ENCODE measurements around the gene PLEKHS1. TPM values are rescaled to one million over a fixed set of nuclear protein-coding genes. Genes with fewer than 3 reads are reported as not detected.
"Not testable (repeated sequence)": the region's sequence is repeated elsewhere in the genome, so short reads cannot be mapped to it uniquely, and the experiment has no call there.

PLEKHS1 gene
- total RNA-seq, 1 experiment from 2014 or later, result not detected

DNA sequence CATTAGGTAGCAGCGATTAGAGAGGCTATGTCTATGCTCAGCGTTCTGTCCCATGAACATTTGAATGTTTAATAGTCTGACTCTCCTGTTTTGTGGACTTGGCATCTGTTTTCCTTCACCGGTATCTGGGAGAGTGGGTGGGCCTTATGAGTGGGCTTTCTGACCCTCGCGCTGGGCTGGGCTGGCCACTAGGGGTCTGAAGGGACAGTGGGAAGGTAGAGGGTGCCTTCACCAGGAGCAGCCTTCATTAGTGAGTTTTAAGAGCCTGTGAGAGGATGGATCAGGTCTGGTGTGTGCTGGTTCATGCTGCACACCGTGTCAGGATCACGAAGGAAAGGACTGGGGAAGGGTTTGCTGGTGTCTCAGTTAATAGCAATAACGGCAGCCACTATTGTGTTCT is 69.0 kb downstream of the PLEKHS1 start:
- no peaks in the 10 kb centered on the region for H3K36me3 Mint-ChIP-seq (ENCODE audit: insufficient read depth in 1 of 3, low read depth in 3 of 3)
- H2AK5ac ChIP-seq (ENCODE audit: insufficient read length, low read length), result no peak overlapping the region
- H3K9me3 ChIP-seq (ENCODE audit: control insufficient read depth, low read depth, low read length), result no peaks in the 10 kb centered on the region
- no peak overlapping the region for H3K4ac ChIP-seq (ENCODE audit: low read depth, low read length)
- H3K27ac ChIP-seq (ENCODE audit: insufficient read length, low read depth, low read length), result no peak overlapping the region
- no peak overlapping the region for H2AFZ ChIP-seq (ENCODE audit: low read length)
- no peak overlapping the region for H3K18ac ChIP-seq (ENCODE audit: insufficient read length, low read depth, low read length)
- H3K79me1 ChIP-seq (ENCODE audit: insufficient read depth, low read depth, low read length, poor library complexity, severe bottlenecking), result no peaks in the 10 kb centered on the region
- H3K4me1 Mint-ChIP-seq, result peaks cover 23 to 24% of the 10 kb centered on the region in 2 experiments
- H2BK5ac ChIP-seq (ENCODE audit: insufficient read length, low read length), result no peak overlapping the region
- H2BK20ac ChIP-seq (ENCODE audit: low read depth, low read length, poor library complexity, severe bottlenecking), result no peak overlapping the region
- peak overlapping the region; percentile 5 to 68 (median 23); a peak in 5 of 7 replicates for H3K27ac Mint-ChIP-seq
- WGBS (ENCODE audit: extremely low coverage, insufficient read length, low lambda C conversion rate), result no CpG with 5 or more reads among the region's 8 CpGs
- no peak overlapping the region for H2BK15ac ChIP-seq (ENCODE audit: low read depth, low read length)
- peak; percentile 41 for DNase-seq
- TF ChIP-seq, protein P1, sequence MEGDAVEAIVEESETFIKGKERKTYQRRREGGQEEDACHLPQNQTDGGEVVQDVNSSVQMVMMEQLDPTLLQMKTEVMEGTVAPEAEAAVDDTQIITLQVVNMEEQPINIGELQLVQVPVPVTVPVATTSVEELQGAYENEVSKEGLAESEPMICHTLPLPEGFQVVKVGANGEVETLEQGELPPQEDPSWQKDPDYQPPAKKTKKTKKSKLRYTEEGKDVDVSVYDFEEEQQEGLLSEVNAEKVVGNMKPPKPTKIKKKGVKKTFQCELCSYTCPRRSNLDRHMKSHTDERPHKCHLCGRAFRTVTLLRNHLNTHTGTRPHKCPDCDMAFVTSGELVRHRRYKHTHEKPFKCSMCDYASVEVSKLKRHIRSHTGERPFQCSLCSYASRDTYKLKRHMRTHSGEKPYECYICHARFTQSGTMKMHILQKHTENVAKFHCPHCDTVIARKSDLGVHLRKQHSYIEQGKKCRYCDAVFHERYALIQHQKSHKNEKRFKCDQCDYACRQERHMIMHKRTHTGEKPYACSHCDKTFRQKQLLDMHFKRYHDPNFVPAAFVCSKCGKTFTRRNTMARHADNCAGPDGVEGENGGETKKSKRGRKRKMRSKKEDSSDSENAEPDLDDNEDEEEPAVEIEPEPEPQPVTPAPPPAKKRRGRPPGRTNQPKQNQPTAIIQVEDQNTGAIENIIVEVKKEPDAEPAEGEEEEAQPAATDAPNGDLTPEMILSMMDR (conservative IDR thresholded peaks at IDR 0.05), result peak; percentile 61
- H3K4me2 ChIP-seq (ENCODE audit: insufficient read depth, insufficient read length, low read length), result no peak overlapping the region
- no peak overlapping the region for H3K14ac ChIP-seq (ENCODE audit: insufficient read depth, low read length)
- peaks cover 1% of the 10 kb centered on the region; the same call in 1 of the 2 replicates for H3K4me1 ChIP-seq (ENCODE audit: insufficient read depth, low read length)
- H4K20me1 ChIP-seq (ENCODE audit: control insufficient read depth, insufficient read depth, insufficient read length), result no peaks in the 10 kb centered on the region
- H4K8ac ChIP-seq (replicated peaks; ENCODE audit: insufficient read length, low read depth, low read length), result no peak overlapping the region
- H4K91ac ChIP-seq (ENCODE audit: insufficient read length, low read depth, low read length), result no peak overlapping the region
- peaks cover 2% of the 10 kb centered on the region for H3K27me3 Mint-ChIP-seq (ENCODE audit: low read depth)
- no peaks in the 10 kb centered on the region for H3K27me3 ChIP-seq (ENCODE audit: insufficient read depth, low read length)
- no peak overlapping the region for H3K56ac ChIP-seq (ENCODE audit: insufficient read length, low read depth, low read length)
- H3K79me2 ChIP-seq (ENCODE audit: insufficient read depth, low read length), result no peaks in the 10 kb centered on the region
- H3K9ac ChIP-seq (ENCODE audit: extremely low read depth, insufficient read length, low read length), result no peak overlapping the region
- H2BK12ac ChIP-seq (ENCODE audit: insufficient read length, low read depth, low read length), result no peak overlapping the region
- H3K23ac ChIP-seq (ENCODE audit: insufficient read length, low read depth, low read length), result no peak overlapping the region
- H4K5ac ChIP-seq (ENCODE audit: insufficient read length, low read depth, low read length), result no peak overlapping the region
- peak overlapping the region; percentile 2 to 52; a peak in 4 of 5 replicates for H3K4me3 Mint-ChIP-seq
- H3K23me2 ChIP-seq (ENCODE audit: insufficient read length, low read depth, low read length, poor library complexity, severe bottlenecking), result no peaks in the 10 kb centered on the region
- no peaks in the 10 kb centered on the region for H3K9me3 Mint-ChIP-seq
- no peak overlapping the region for H2BK120ac ChIP-seq (ENCODE audit: low read depth, low read length, poor library complexity, severe bottlenecking)
- H3T11ph ChIP-seq (ENCODE audit: low read length), result no peak overlapping the region

- H3K4ac ChIP-seq (ENCODE audit: low read depth, low read length); H3K27me3 Mint-ChIP-seq (ENCODE audit: low read depth); H3K56ac ChIP-seq (ENCODE audit: insufficient read length, low read depth, low read length); H3K18ac ChIP-seq (ENCODE audit: insufficient read length, low read depth, low read length); H3K4me1 ChIP-seq (ENCODE audit: insufficient read depth, low read length); H2BK20ac ChIP-seq (ENCODE audit: low read depth, low read length, poor library complexity, severe bottlenecking); H3K9me3 Mint-ChIP-seq; H3K23ac ChIP-seq (ENCODE audit: insufficient read length, low read depth, low read length); H3K79me2 ChIP-seq (ENCODE audit: insufficient read depth, low read length); H4K91ac ChIP-seq (ENCODE audit: insufficient read length, low read depth, low read length); H2BK15ac ChIP-seq (ENCODE audit: low read depth, low read length); H2BK12ac ChIP-seq (ENCODE audit: insufficient read length, low read depth, low read length); H3K14ac ChIP-seq (ENCODE audit: insufficient read depth, low read length); H2BK5ac ChIP-seq (ENCODE audit: insufficient read length, low read length); H2AK5ac ChIP-seq (ENCODE audit: insufficient read length, low read length); H3K79me1 ChIP-seq (ENCODE audit: insufficient read depth, low read depth, low read length, poor library complexity, severe bottlenecking); H2BK120ac ChIP-seq (ENCODE audit: low read depth, low read length, poor library complexity, severe bottlenecking); H2AFZ ChIP-seq (ENCODE audit: low read length); H3K9ac ChIP-seq (ENCODE audit: extremely low read depth, insufficient read length, low read length); H4K8ac ChIP-seq (replicated peaks; ENCODE audit: insufficient read length, low read depth, low read length); H3K36me3 Mint-ChIP-seq (ENCODE audit: insufficient read depth in 1 of 3, low read depth in 3 of 3); H3K27me3 ChIP-seq (ENCODE audit: insufficient read depth, low read length); H4K20me1 ChIP-seq (ENCODE audit: control insufficient read depth, insufficient read depth, insufficient read length); H3K9me3 ChIP-seq (ENCODE audit: control insufficient read depth, low read depth, low read length); H3K23me2 ChIP-seq (ENCODE audit: insufficient read length, low read depth, low read length, poor library complexity, severe bottlenecking); H3T11ph ChIP-seq (ENCODE audit: low read length); H3K27ac ChIP-seq (ENCODE audit: insufficient read length, low read depth, low read length); H4K5ac ChIP-seq (ENCODE audit: insufficient read length, low read depth, low read length): not testable (repeated sequence)
- peak overlapping the region; percentile 41 for H3K4me2 ChIP-seq (ENCODE audit: insufficient read depth, insufficient read length, low read length)
- WGBS (ENCODE audit: extremely low coverage, insufficient read length, low lambda C conversion rate), result no CpG with 5 or more reads among the region's 3 CpGs
- Mint-ChIP-seq H3K4me1 (peaks cover 23 to 24% of the 10 kb centered on the region in 2 experiments), H3K4me3 (peak overlapping the region in 1 of 2 experiments; percentile 68; a peak in 2 of 5 replicates), H3K27ac (peak overlapping the region in 1 of 3 experiments; percentile 51; a peak in 3 of 7 replicates)
- peak; percentile 39 for DNase-seq
These were observed 69.8 kb downstream of the PLEKHS1 start for GRCh38 chr10:113821306-113821705.
